KG1 (cell line): Measurements from ENCODE around the gene CDYL2.
"Not testable (repeated sequence)": the region's sequence is repeated elsewhere in the genome, so short reads cannot be mapped to it uniquely, and the experiment has no call there.

ENCODE experiments used
- DNase-seq: peaks from one replicate; lab custom pipeline; 2025; lab: John Stamatoyannopoulos, UW

Gene CDYL2

GRCh38 chr16:80743772-80744171, 60.6 kb downstream of the CDYL2 start:
- no peak for DNase-seq

- no peak for DNase-seq
Observed at GRCh38 chr16:80743273-80743672, 61.1 kb downstream of the CDYL2 start.

DNA sequence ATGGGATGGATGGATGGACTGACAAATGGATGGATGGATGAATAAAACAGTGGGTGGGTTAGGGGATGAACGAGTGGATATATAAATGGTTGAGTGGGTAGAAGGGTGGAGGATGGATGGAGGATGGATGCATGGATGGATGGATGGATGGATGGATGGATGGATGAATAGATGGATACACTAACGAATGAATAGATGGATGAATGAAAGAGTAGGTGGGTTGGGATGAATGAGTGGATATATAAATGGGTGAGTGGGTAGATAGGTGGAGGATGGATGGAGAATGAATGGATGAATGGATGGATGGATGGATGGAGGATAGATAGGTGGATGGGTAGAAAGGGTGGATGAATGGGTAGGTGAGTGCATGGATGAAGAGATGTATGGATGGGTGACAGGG, 62.1 kb downstream of the CDYL2 start:
- DNase-seq, result no peak

GRCh38 chr16:80741724-80742123, 62.7 kb downstream of the CDYL2 start:
- DNase-seq, result no peak

- no peak for DNase-seq
Observed at GRCh38 chr16:80739523-80739922, 64.9 kb downstream of the CDYL2 start.

DNA sequence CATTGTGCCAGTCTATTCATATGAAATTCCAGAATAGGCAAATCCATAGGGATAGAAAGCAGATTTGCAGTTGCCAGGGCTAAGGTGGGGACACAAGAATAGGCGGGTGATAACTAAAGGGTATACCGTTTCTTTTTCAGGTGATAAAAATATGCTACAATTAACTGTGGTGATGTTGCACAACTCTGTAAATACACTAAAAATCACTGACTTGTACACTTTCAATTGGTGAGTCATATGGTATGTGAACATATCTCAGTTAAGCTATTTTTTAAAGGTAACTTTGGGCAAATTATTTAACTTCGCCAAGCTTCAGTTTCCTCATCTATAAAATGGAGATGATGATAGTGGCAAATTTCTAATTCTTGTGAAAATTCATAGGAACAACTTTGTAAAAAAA, 65.9 kb downstream of the CDYL2 start:
- no peak for DNase-seq

- DNase-seq, result no peak
Observed at GRCh38 chr16:80735846-80736245, 68.6 kb downstream of the CDYL2 start.

DNA sequence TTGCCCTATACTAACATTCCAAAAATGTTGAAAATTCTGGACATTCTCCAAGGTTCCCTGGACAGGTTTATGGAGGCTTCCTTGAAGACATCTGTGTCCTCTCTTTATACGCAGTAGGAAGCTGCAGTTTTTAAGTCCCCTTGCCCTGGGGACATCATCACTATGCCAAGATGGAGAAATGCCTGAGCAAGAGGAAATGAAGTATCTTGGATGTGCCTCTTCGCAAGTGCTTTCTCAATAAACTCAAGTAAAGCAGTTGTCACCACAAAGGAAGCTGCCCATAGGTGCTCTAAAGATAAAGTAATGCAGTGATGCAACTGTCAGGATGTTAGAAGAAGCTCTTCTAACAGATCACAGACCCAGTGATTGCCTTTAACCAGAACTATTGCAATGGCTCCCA, 71.0 kb downstream of the CDYL2 start:
- no peak for DNase-seq

GRCh38 chr16:80731915-80732314, 72.5 kb downstream of the CDYL2 start:
- no peak for DNase-seq

DNA sequence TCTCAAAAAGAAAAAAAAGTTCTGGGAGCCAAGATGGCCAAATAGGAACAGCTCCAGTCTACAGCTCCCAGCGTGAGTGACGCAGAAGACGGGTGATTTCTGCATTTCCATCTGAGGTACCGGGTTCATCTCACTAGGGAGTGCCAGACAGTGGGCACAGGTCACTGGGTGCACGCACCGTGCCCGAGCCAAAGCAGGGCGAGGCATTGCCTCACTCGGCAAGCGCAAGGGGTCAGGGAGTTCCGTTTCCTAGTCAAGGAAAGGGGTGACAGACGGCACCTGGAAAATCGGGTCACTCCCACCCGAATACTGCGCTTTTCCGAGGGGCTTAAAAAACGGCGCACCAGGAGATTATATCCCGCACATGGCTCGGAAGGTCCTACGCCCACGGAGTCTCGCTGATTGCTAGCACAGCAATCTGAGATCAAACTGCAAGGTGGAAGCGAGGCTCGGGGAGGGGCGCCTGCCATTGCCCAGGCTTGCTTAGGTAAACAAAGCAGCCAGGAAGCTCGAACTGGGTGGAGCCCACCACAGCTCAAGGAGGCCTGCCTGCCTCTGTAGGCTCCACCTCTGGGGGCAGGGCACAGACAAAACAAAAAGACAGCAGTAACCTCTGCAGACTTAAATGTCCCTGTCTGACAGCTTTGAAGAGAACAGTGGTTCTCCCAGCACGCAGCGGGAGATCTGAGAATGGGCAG, 77.2 kb downstream of the CDYL2 start:
- DNase-seq, result not testable (repeated sequence)

- DNase-seq, result no peak
Observed at GRCh38 chr16:80725566-80726162, 78.7 kb downstream of the CDYL2 start.

- no peak for DNase-seq
Observed at GRCh38 chr16:80723981-80724380, 80.4 kb downstream of the CDYL2 start.

DNA sequence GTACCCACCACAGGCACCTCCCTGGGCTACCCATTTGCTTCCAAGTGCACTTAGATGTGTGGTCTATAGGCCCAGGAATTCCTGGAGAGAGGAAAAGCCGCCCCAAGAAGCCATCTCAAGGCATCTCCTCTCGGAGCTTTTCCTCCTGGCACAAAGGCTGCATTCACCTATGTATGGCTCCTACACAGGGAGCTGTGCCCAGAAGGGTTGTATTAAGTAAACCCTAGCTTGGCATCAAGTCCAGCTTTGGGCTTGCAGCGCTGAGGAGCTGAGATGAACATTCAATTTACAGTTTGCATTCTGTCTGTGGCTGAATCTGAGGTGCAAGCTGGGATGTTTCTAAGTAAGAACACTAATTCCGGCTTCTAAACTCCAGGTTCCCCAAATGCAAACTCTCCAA, 81.3 kb downstream of the CDYL2 start:
- no peak for DNase-seq

DNA sequence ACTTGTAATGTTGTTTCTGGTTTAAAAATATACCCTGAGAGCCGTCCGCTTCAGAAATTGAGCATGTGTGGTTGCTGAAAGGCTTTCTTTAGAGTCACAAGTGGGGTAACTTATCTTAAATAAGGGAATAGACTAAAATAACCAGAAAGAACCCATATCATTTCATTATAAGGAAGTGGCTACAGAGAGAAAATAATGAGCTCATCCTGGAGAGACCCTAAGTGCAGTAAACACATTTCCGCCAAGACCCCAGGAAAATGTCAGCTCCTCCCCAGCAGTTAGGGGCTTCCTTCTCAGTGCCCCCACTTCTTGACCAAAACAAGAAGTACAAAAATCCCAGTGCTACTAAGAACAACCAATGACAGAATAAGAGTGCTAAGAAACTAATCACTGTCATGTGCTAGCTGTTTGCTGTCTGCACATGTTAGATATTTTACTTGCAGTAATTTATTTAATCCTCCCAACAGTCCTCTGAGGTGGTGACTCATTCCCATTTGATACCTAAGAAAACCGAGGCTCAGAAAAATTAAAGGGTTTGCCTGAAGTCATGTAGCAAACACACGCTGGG, 83.5 kb downstream of the CDYL2 start:
- no peak for DNase-seq

DNA sequence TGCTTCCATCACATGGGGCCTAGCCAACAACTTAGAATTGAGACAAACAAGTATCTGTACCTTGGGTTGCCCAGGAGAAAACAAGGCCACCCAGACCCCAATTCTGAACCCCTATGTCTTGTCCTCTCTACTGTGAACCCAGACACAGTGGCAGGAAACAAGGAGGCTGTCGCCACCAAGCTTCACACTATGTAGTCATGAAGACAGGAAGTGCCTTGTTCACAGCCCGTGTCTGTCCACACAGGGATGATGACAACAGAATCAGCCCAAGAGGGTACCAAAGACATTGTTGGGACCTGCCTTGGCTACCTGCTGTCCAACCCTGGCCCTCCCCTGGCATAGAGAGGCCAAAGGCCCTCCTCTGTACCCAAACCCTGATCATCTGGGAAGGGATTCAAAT, 84.8 kb downstream of the CDYL2 start:
- DNase-seq, result no peak

GRCh38 chr16:80718480-80719220, 85.7 kb downstream of the CDYL2 start:
- no peak for DNase-seq

- no peak for DNase-seq
Observed at GRCh38 chr16:80717611-80718010, 86.8 kb downstream of the CDYL2 start.

DNA sequence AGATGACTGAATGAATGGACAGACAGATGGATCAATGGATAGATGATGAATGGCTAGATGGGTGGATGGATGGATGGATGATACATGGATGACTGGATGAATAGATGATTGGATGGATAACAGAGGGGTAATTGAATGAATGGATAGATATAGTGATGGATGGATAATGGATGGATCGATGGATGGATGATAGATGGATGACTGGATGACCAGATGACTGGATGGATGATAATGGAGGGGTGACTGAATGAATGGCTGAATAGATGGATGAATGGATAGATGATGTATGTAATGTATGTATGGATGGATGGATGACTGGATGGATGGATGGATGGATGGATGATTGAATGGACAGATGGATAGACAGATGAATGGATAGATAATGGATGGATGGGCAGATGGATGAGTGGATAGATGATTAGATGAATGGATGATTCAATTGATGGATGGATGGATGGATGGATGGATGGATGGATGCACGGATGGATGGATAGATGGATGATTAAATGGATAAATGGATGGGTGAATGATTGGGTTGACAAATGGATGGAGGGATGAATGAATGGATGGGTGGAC, 87.7 kb downstream of the CDYL2 start:
- DNase-seq, result no peak

- no peak for DNase-seq
Observed at GRCh38 chr16:80711406-80711805, 93.0 kb downstream of the CDYL2 start.

- DNase-seq, result no peak
Observed at GRCh38 chr16:80710918-80711317, 93.5 kb downstream of the CDYL2 start.

DNA sequence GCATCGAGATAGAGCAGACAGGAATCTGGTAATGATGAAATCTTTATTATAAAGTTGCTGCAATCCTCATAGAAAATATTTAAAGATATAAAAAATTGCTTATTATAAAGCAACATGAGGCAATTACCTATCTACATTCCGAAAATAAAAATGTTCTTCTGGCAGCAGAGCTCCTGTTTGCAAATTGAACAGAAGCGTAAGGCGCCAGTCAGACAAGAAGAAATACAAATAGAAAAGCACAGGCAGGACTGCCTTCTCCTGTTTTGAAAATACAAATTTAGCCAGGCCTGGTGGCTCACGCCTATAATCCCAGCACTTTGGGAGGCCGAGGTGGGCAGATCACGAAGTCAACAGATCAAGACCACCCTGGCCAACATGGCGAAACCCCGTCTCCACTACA, 95.6 kb downstream of the CDYL2 start:
- DNase-seq, result no peak

DNA sequence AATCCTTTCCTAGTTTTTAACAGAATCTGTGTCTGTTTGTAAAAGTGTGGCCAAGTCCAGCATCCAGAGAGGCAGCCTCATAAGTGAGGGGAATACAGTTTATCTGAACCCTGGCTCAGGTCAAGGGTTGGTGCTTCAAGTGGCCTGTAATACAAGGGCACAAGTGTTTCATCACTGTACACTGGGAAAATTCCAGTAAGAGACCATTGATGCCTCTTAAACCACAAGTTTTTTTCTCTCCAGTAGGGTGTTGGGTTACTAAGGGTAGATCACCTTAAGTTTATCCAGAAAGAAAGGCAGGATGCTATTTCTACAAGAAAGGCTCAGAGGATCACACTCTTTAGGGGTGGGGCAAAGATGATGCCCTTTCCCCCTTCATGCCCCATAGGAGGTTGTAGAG, 96.7 kb downstream of the CDYL2 start:
- DNase-seq, result no peak

DNA sequence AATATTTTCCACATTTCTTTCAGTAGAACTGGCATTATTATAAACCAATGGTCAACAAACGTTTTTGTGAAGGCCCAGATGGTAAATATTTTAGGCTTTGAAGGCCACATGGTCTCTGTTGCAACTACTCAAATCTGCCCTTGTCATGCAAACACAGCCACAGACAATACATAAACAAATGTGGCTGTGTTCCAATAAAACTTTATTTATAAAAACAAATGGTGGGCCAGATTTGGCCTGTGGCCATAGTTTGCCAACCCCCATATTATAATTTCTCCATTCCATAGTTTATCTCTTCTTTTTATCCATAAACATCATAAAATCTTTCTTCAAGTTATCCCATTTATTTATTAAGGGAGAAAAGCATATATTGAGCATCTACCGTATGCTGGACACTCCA, 98.8 kb downstream of the CDYL2 start:
- DNase-seq, result no peak
